T-cell (primary cell): Measurements from ENCODE around the gene EEIG2. TPM values are rescaled to one million over a fixed set of nuclear protein-coding genes. Genes with fewer than 3 reads are reported as not detected.
"Not testable (repeated sequence)": the region's sequence is repeated elsewhere in the genome, so short reads cannot be mapped to it uniquely, and the experiment has no call there.

Experiments
- ATAC-seq, 4 experiments: fragments of 200-7000 bp in 3 of 4; fragments of 150-1000 bp in 1 of 4; cut with Tn5 transposase; replicated peaks in 1 of 4; 1 replicate in 3 of 4; 2 replicates in 1 of 4; pipeline ENCODE4 v1.10.0; 2021; ENCODE audit warnings: moderate library complexity in 3 of 4, mild to moderate bottlenecking in 2 of 4, moderate number of reproducible peaks in 1 of 4
- CTCF ChIA-PET, 2 donors: fragments of 300-600 bp; sonication (Branson Sonifier 250); formaldehyde crosslinking; loops; one replicate each; lab custom pipeline; 2022; ENCODE audit warnings: antibody characterized with exemption in 2 of 2; lab: Charles Lee
- POLR2A ChIA-PET, 2 donors: fragments of 300-600 bp; sonication (Branson Sonifier 250); formaldehyde crosslinking; loops; one replicate each; lab custom pipeline; 2022; ENCODE audit warnings: antibody characterized with exemption in 2 of 2; lab: Charles Lee
- DNase-seq, 35 experiments: peaks; one replicate each; pipeline versions ENCODE4 v3.0.0 to v3.0.0-alpha.2; 2013 to 2023
- H3K27ac ChIP-seq: one replicate; pipeline ENCODE4 v1.5.1; 2013; ENCODE audit warnings: low read length
- H3K27me3 ChIP-seq, 2 experiments: replicated peaks in 1 of 2; 1 replicate in 1 of 2; 2 replicates in 1 of 2; pipeline versions ENCODE4 v1.6.1 to v1.7.0; 2013; ENCODE audit warnings: low read length in 1 of 2, mixed read lengths in 1 of 2; ENCODE audit not compliant: control insufficient read depth in 2 of 2, insufficient read depth in 2 of 2; ENCODE audit errors: extremely low read depth in 1 of 2
- H3K36me3 ChIP-seq, 2 donors: 1 replicate in 1 of 2; 2 replicates in 1 of 2; pipeline versions ENCODE4 v1.6.1 to v1.7.0; 2013; ENCODE audit warnings: low read length in 1 of 2; ENCODE audit not compliant: control insufficient read depth in 2 of 2, insufficient read depth in 1 of 2; ENCODE audit errors: extremely low read depth in 1 of 2
- H3K4me1 ChIP-seq, 2 experiments: 1 replicate in 1 of 2; 2 replicates in 1 of 2; pipeline versions ENCODE4 v1.6.1 to v1.7.0; 2013; ENCODE audit warnings: low read length in 2 of 2, mixed read lengths in 1 of 2; ENCODE audit not compliant: insufficient read depth in 2 of 2, control insufficient read depth in 1 of 2; ENCODE audit errors: extremely low read depth in 1 of 2
- H3K4me3 ChIP-seq, 2 donors: 1 replicate in 1 of 2; 2 replicates in 1 of 2; pipeline versions ENCODE4 v1.5.1 to v1.7.0; 2013; ENCODE audit warnings: mild to moderate bottlenecking in 2 of 2, low read length in 1 of 2, moderate library complexity in 1 of 2; ENCODE audit not compliant: control insufficient read depth in 1 of 2; ENCODE audit errors: extremely low read depth in 1 of 2
- H3K9me3 ChIP-seq: 2 replicates; pipeline ENCODE4 v1.7.0; 2013
- H3K27ac Mint-ChIP-seq, 2 donors: one replicate each; pipeline ENCODE4 v1.8.0; 2020 to 2021; ENCODE audit warnings: mild to moderate bottlenecking in 2 of 2, mixed read lengths in 2 of 2
- H3K27me3 Mint-ChIP-seq, 2 donors: one replicate each; pipeline ENCODE4 v1.8.0; 2021 to 2022; ENCODE audit warnings: mixed read lengths in 2 of 2
- H3K36me3 Mint-ChIP-seq: one replicate; pipeline ENCODE4 v1.8.0; 2021; ENCODE audit warnings: mixed read lengths
- H3K4me1 Mint-ChIP-seq, 3 donors: one replicate each; pipeline ENCODE4 v1.8.0; 2020 to 2022; ENCODE audit warnings: mixed read lengths in 3 of 3, mild to moderate bottlenecking in 1 of 3
- H3K4me3 Mint-ChIP-seq, 3 donors: one replicate each; pipeline ENCODE4 v1.8.0; 2020 to 2022; ENCODE audit warnings: mild to moderate bottlenecking in 3 of 3, mixed read lengths in 3 of 3, moderate library complexity in 3 of 3
- H3K9me3 Mint-ChIP-seq, 3 donors: one replicate each; pipeline ENCODE4 v1.8.0; 2020 to 2022; ENCODE audit warnings: mixed read lengths in 3 of 3
- WGBS: methylation state at CpG from one replicate; pipeline ENCODE4 v1.1.5; 2013; ENCODE audit warnings: missing lambda C conversion rate; ENCODE audit not compliant: insufficient coverage; 5-methylcytosine and 5-hydroxymethylcytosine counted together
- total RNA-seq, 35 experiments: library from RNA in 6 of 35; stranded (reverse) in 6 of 35; fragments of 120-200 nt in 1 of 35; gene quantifications; one replicate each; pipeline versions ENCODE4 v1.2.1 to v1.2.4 and lab custom pipeline; 2013 to 2026

The EEIG2 gene
- total RNA-seq, 5 donors from 2014 or later (not counting 1 experiment from before 2014, with no cell fraction given), result 6.7 to 16.2 (median 14.4) TPM

DNA sequence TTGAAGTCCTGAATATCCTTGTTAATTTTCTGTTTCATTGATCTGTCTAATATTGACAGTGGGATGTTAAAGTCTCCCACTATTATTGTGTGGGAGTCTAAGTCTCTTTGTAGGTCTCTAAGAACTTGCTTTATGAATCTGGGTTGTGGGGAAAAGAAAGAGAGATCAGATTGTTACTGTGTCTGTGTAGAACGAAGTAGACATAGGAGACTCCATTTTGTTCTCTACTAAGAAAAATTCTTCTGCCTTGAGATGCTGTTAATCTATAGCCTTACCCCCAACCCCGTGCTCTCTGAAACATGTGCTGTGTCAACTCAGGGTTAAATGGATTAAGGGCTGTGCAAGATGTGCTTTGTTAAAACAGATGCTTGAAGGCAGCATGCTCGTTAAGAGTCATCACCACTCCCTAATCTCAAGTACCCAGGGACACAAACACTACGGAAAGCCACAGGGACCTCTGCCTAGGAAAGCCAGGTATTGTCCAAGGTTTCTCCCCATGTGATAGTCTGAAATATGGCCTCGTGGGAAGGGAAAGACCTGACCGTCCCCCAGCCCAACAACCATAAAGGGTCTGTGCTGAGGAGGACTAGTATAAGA, 42.5 kb upstream of the EEIG2 start:
- H3K4me1 Mint-ChIP-seq, ATAC-seq, CTCF ChIA-PET, DNase-seq, H3K4me3 ChIP-seq, H3K9me3 ChIP-seq, H3K27ac ChIP-seq, H3K27ac Mint-ChIP-seq, H3K36me3 ChIP-seq, POLR2A ChIA-PET, H3K4me3 Mint-ChIP-seq, H3K36me3 Mint-ChIP-seq, H3K4me1 ChIP-seq, H3K9me3 Mint-ChIP-seq: not testable (repeated sequence)
- peaks cover 7 to 19% of the 10 kb centered on the region in 2 donors for H3K27me3 Mint-ChIP-seq
- peaks cover 0 to 12% of the 10 kb centered on the region in 2 experiments for H3K27me3 ChIP-seq
- no CpG with 5 or more reads among the region's 6 CpGs for WGBS

DNA sequence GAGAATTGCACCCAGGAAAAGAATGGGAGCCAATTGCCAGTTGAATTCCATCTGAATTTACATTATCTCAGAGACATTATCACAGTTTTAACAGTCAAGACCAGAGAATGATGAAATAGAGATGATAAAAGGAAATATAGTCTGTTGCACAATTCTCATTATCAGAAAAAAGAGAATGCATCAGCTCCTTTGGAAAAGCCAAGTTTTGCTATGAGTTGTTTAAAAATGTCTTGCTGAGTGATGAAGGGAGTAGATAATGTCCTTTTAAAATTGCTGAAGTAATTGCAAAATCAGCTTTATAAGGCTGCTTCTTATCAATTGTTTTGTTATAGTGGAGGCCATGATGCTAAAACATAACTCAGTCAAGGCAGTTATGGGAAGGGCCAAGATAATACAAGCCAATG, 37.9 kb upstream of the EEIG2 start:
- peaks cover 14 to 20% of the 10 kb centered on the region in 2 donors for H3K27me3 Mint-ChIP-seq
- H3K4me3 Mint-ChIP-seq, result no peak overlapping the region
- H3K27ac Mint-ChIP-seq, result no peak overlapping the region
- DNase-seq, result no peak
- no peak for ATAC-seq
- H3K27me3 ChIP-seq, result peaks cover 0 to 16% of the 10 kb centered on the region in 2 experiments
- no peaks in the 10 kb centered on the region for H3K9me3 ChIP-seq
- H3K4me1 Mint-ChIP-seq, result no peaks in the 10 kb centered on the region
- H3K36me3 Mint-ChIP-seq, result no peaks in the 10 kb centered on the region
- peaks cover 0 to 4% (median 0%) of the 10 kb centered on the region in 3 donors for H3K9me3 Mint-ChIP-seq
- ChIA-PET POLR2A (no interaction called here), CTCF (interaction anchor here (0.9 to 2.0 kb wide), 6 partner anchors 9 to 39 kb away, joined by 3 to 5 read pairs (median 4); partner anchors contain the start of gene EEIG2 (in 1 of the 2))
- H3K36me3 ChIP-seq, result no peaks in the 10 kb centered on the region
- no peaks in the 10 kb centered on the region for H3K4me1 ChIP-seq
- H3K27ac ChIP-seq, result no peak overlapping the region
- no peak overlapping the region for H3K4me3 ChIP-seq

DNA sequence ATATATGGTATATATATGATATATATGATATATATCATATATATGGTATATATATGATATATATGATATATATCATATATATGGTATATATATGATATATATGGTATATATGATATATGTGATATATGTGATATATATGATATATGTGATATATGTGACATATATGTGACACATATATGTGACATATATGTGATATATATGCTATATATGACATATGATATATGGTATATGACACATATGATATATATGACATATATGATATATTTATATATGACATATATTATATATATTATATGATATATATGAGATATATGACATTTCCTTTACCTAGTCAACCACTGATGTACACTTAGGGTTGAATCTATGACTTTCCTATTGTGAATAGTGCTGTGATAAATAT, 36.1 kb upstream of the EEIG2 start:
- H3K27me3 Mint-ChIP-seq, result peaks cover 17 to 19% of the 10 kb centered on the region in 2 donors
- H3K9me3 ChIP-seq, result no peaks in the 10 kb centered on the region
- H3K4me3 ChIP-seq, result no peak overlapping the region
- H3K4me1 ChIP-seq, result no peaks in the 10 kb centered on the region
- DNase-seq (no peak), ATAC-seq (no peak)
- no peak overlapping the region for H3K4me3 Mint-ChIP-seq
- no peaks in the 10 kb centered on the region for H3K36me3 ChIP-seq
- ChIA-PET CTCF (interaction anchor here in 1 of 2 donors (0.6 kb wide), 1 partner anchor 101 kb away, joined by 3 read pairs; no protein-coding TSS in a partner anchor), POLR2A (no interaction called here)
- H3K27ac ChIP-seq, result no peak overlapping the region
- H3K27ac Mint-ChIP-seq, result no peak overlapping the region
- peaks cover 0 to 16% of the 10 kb centered on the region in 2 experiments for H3K27me3 ChIP-seq
- no peaks in the 10 kb centered on the region for H3K36me3 Mint-ChIP-seq
- no peaks in the 10 kb centered on the region for H3K4me1 Mint-ChIP-seq
- peaks cover 0 to 4% (median 0%) of the 10 kb centered on the region in 3 donors for H3K9me3 Mint-ChIP-seq

DNA sequence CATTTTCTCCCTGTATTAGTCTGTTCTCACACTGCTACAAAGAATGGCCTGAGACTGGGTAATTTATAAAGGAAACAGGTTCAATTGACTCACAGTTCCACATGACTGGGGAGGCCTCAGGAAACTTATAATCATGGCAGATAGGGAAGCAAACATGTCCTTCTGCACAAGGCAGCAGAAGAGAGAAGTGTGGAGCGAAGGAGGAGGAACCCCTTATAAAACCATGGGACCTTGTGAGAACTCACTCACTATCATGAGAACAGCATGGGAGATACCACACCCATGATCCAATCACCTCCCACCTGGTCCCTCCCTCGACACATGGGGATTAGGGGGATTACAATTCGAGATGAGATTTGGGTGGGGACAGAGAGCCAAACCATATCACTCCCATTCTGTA, 35.2 kb upstream of the EEIG2 start:
- H3K4me1 ChIP-seq, result no peaks in the 10 kb centered on the region
- peaks cover 0 to 16% of the 10 kb centered on the region in 2 experiments for H3K27me3 ChIP-seq
- H3K4me3 ChIP-seq, result no peak overlapping the region
- WGBS, result no CpG with 5 or more reads among the region's 3 CpGs
- Mint-ChIP-seq H3K27me3 (peaks cover 11 to 13% of the 10 kb centered on the region in 2 donors), H3K4me3 (no peak overlapping the region), H3K9me3 (peaks cover 0 to 4% (median 0%) of the 10 kb centered on the region in 3 donors), H3K36me3 (no peaks in the 10 kb centered on the region), H3K27ac (no peak overlapping the region), H3K4me1 (no peaks in the 10 kb centered on the region)
- CTCF ChIA-PET, result no interaction called here
- DNase-seq (no peak), ATAC-seq (no peak)
- no peaks in the 10 kb centered on the region for H3K9me3 ChIP-seq
- H3K36me3 ChIP-seq, result no peaks in the 10 kb centered on the region
- no peak overlapping the region for H3K27ac ChIP-seq
- POLR2A ChIA-PET, result no interaction called here

DNA sequence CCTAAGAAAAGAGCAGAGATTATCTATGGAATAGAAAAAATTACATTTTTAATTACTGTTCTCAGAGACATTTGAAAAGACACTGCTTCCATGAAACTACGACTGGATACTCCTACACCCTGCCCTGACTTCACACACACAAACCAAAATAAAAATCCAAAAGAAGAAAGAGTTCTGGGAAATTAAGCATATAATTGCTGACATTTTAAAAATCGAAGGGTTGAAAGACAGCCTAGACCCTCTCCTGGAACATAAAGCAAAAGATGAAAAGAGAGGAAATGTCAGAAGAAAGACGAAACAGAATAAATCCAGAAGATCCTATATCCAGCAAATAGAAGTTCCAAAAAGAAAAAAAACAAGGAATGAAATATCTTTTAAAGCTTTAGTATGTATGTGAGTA, 32.8 kb upstream of the EEIG2 start:
- H3K36me3 ChIP-seq, result no peaks in the 10 kb centered on the region
- CTCF ChIA-PET, result no interaction called here
- Mint-ChIP-seq H3K9me3 (peaks cover 0 to 4% (median 0%) of the 10 kb centered on the region in 3 donors), H3K4me3 (no peak overlapping the region), H3K27me3 (peaks cover 5 to 11% of the 10 kb centered on the region in 2 donors), H3K36me3 (no peaks in the 10 kb centered on the region), H3K27ac (no peak overlapping the region), H3K4me1 (no peaks in the 10 kb centered on the region)
- DNase-seq (no peak), ATAC-seq (no peak)
- no CpG with 5 or more reads among the region's 3 CpGs for WGBS
- no peak overlapping the region for H3K27ac ChIP-seq
- POLR2A ChIA-PET, result no interaction called here
- H3K4me1 ChIP-seq, result no peaks in the 10 kb centered on the region
- no peak overlapping the region for H3K4me3 ChIP-seq
- H3K9me3 ChIP-seq, result no peaks in the 10 kb centered on the region
- peaks cover 0 to 4% of the 10 kb centered on the region in 2 experiments for H3K27me3 ChIP-seq

DNA sequence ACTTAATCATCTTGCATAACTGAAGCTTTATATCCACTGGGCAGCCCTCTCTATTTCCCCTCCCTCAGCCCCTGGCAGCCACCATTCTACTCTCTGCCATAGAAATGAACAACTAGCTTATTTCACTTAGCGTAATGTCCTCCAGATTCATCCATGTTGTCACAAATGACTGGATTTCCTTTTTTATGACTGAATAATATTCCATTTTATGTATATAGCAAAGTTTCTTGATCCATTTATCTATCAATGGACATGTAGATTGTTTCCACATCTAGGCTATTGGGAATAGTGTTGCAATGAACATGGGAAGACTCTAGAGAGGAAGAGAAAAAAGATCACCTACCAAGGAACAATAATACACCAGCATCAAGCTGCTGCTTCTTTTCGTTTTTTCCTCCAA, 32.1 kb upstream of the EEIG2 start:
- Mint-ChIP-seq H3K4me1 (no peaks in the 10 kb centered on the region), H3K9me3 (peaks cover 0 to 4% (median 0%) of the 10 kb centered on the region in 3 donors), H3K27me3 (peaks cover 5 to 11% of the 10 kb centered on the region in 2 donors), H3K4me3 (no peak overlapping the region), H3K27ac (no peak overlapping the region), H3K36me3 (no peaks in the 10 kb centered on the region)
- Histone ChIP-seq H3K4me1 (no peaks in the 10 kb centered on the region), H3K4me3 (no peak overlapping the region), H3K9me3 (no peaks in the 10 kb centered on the region), H3K27ac (no peak overlapping the region), H3K36me3 (no peaks in the 10 kb centered on the region), H3K27me3 (peaks cover 0 to 4% of the 10 kb centered on the region in 2 experiments)
- no peak for DNase-seq
- ATAC-seq, result no peak
- POLR2A ChIA-PET, result no interaction called here
- no CpG with 5 or more reads among the region's 2 CpGs for WGBS
- CTCF ChIA-PET, result no interaction called here
